SK-N-SH treated with all-trans-retinoic acid at 6 μM for 48 hours (cell line): ENCODE results near the gene PLCE1.

Experiments
- ATAC-seq: fragments of 200-7000 bp; cut with Tn5 transposase; 3 replicates; pipeline ENCODE4 v1.9.1; 2020; ENCODE audit warnings: mild to moderate bottlenecking, moderate library complexity
- ARNTL ChIP-seq: fragments of 450-650 bp; formaldehyde crosslinking; IDR thresholded peaks from 2 replicates; pipeline ENCODE4 v1.5.0; 2020; ENCODE audit warnings: low read depth, mild to moderate bottlenecking, moderate library complexity, borderline replicate concordance
- BACH2 ChIP-seq: fragments of 250-450 bp; sonication (Bioruptor Pico); IDR thresholded peaks from 2 replicates; pipeline ENCODE4 v1.9.0; 2021; ENCODE audit warnings: mild to moderate bottlenecking, borderline replicate concordance
- CREB5 ChIP-seq: fragments of 250-450 bp; sonication (Bioruptor Pico); IDR thresholded peaks from 2 replicates; pipeline ENCODE4 v1.5.1; 2020; ENCODE audit warnings: low read depth, mild to moderate bottlenecking, moderate library complexity
- CSDC2 ChIP-seq: fragments of 250-450 bp; sonication (Bioruptor Pico); IDR thresholded peaks from 2 replicates; pipeline ENCODE4 v1.5.0; 2020; ENCODE audit warnings: mild to moderate bottlenecking, moderate library complexity
- ESRRG ChIP-seq: fragments of 250-450 bp; sonication (Bioruptor Pico); IDR thresholded peaks from 2 replicates; pipeline ENCODE4 v1.6.1; 2021; ENCODE audit warnings: mild to moderate bottlenecking
- GLIS3 ChIP-seq: fragments of 250-450 bp; sonication (Bioruptor Pico); IDR thresholded peaks from 2 replicates; pipeline ENCODE4 v1.5.0; 2020; ENCODE audit warnings: mild to moderate bottlenecking, moderate library complexity
- ISL1 ChIP-seq: fragments of 250-450 bp; sonication (Bioruptor Pico); IDR thresholded peaks from 2 replicates; pipeline ENCODE4 v2.1.2; 2022; ENCODE audit warnings: mild to moderate bottlenecking, moderate library complexity
- OSR1 ChIP-seq: fragments of 250-450 bp; sonication (Bioruptor Pico); IDR thresholded peaks from 2 replicates; pipeline ENCODE4 v1.8.0; 2022; ENCODE audit warnings: moderate library complexity, mild to moderate bottlenecking, inconsistent platforms
- PATZ1 ChIP-seq: fragments of 250-450 bp; sonication (Bioruptor Pico); IDR thresholded peaks from 2 replicates; pipeline ENCODE4 v1.8.0; 2020; ENCODE audit warnings: mild to moderate bottlenecking, moderate library complexity, borderline replicate concordance
- POU6F1 ChIP-seq: fragments of 250-450 bp; sonication (Bioruptor Pico); IDR thresholded peaks from 2 replicates; pipeline ENCODE4 v1.8.0; 2021; ENCODE audit warnings: low read depth, mild to moderate bottlenecking, moderate library complexity, borderline replicate concordance
- PPARA ChIP-seq: fragments of 250-450 bp; sonication (Bioruptor Pico); IDR thresholded peaks from 2 replicates; pipeline ENCODE4 v1.5.0; 2020; ENCODE audit warnings: mild to moderate bottlenecking, borderline replicate concordance
- TCF4 ChIP-seq: fragments of 250-450 bp; sonication (Bioruptor Pico); IDR thresholded peaks from 2 replicates; pipeline ENCODE4 v1.8.0; 2021; ENCODE audit warnings: mild to moderate bottlenecking, moderate library complexity, borderline replicate concordance
- TOX ChIP-seq: fragments of 250-450 bp; sonication (Bioruptor Pico); IDR thresholded peaks from 2 replicates; pipeline ENCODE4 v1.8.0; 2021; ENCODE audit warnings: mild to moderate bottlenecking, moderate library complexity, borderline replicate concordance
- ZC3H10 ChIP-seq: fragments of 250-450 bp; sonication (Bioruptor Pico); IDR thresholded peaks from 2 replicates; pipeline ENCODE4 v1.5.1; 2021; ENCODE audit warnings: mild to moderate bottlenecking, moderate library complexity
- ZFP3 ChIP-seq: fragments of 250-450 bp; sonication (Bioruptor Pico); IDR thresholded peaks from 2 replicates; pipeline ENCODE4 v1.5.0; 2020; ENCODE audit warnings: mild to moderate bottlenecking, moderate library complexity
- ZFP30 ChIP-seq: fragments of 450-650 bp; formaldehyde crosslinking; IDR thresholded peaks from 2 replicates; pipeline ENCODE4 v1.5.0; 2022; ENCODE audit warnings: mild to moderate bottlenecking, moderate library complexity
- ZNF565 ChIP-seq: fragments of 450-650 bp; formaldehyde crosslinking; conservative IDR thresholded peaks from 2 replicates; pipeline ENCODE4 v1.5.0; 2020; ENCODE audit warnings: low read depth, mild to moderate bottlenecking, moderate library complexity
- ZNF70 ChIP-seq: fragments of 450-650 bp; formaldehyde crosslinking; IDR thresholded peaks from 2 replicates; pipeline ENCODE4 v1.5.0; 2020; ENCODE audit warnings: mild to moderate bottlenecking, moderate library complexity
- ZNF8 ChIP-seq: fragments of 450-650 bp; formaldehyde crosslinking; IDR thresholded peaks from 2 replicates; pipeline ENCODE4 v1.5.0; 2020; ENCODE audit warnings: mild to moderate bottlenecking, moderate library complexity
- TF ChIP-seq, protein P1 (sequence below): fragments of 250-450 bp; sonication (Bioruptor Pico); IDR thresholded peaks from 2 replicates; pipeline ENCODE4 v1.5.1; 2021; ENCODE audit warnings: mild to moderate bottlenecking, moderate library complexity
- TF ChIP-seq, protein P2 (sequence below): fragments of 250-450 bp; sonication (Bioruptor Pico); IDR thresholded peaks from 2 replicates; pipeline ENCODE4 v1.5.0; 2020; ENCODE audit warnings: mild to moderate bottlenecking, moderate library complexity

The PLCE1 gene

DNA sequence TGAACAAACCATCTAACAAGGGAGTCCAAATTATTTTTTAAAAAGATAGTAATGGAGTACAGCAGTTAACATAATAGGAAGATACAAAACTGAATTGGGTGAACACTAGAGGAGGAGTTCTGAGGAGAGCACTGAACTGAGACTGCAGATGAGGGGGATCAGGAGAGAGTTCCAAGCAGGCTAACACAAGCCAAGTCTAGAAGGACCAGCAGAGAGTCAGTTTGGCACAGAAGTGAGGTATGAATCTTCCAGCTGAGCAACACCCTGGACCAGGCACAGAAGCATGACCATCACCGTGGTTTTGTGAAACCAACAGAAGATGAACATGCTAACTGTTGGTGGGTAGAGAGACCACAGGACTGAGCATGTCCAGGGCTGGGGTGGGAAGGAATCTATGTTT is 30.8 kb upstream of the PLCE1 start:
- TF ChIP-seq ZNF565 (CRISPR knock-in tag): no peak
- TF ChIP-seq, protein P1, sequence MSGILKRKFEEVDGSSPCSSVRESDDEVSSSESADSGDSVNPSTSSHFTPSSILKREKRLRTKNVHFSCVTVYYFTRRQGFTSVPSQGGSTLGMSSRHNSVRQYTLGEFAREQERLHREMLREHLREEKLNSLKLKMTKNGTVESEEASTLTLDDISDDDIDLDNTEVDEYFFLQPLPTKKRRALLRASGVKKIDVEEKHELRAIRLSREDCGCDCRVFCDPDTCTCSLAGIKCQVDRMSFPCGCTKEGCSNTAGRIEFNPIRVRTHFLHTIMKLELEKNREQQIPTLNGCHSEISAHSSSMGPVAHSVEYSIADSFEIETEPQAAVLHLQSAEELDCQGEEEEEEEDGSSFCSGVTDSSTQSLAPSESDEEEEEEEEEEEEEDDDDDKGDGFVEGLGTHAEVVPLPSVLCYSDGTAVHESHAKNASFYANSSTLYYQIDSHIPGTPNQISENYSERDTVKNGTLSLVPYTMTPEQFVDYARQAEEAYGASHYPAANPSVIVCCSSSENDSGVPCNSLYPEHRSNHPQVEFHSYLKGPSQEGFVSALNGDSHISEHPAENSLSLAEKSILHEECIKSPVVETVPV (CRISPR knock-in tag): no peak
- no peak for TF ChIP-seq GLIS3 (CRISPR knock-in tag)
- TF ChIP-seq TCF4: no peak
- no peak for TF ChIP-seq ZFP30 (CRISPR knock-in tag)
- TF ChIP-seq PATZ1: no peak
- TF ChIP-seq TOX (CRISPR knock-in tag): no peak
- no peak for TF ChIP-seq ZC3H10
- TF ChIP-seq ZNF70 (CRISPR knock-in tag): no peak
- TF ChIP-seq PPARA: no peak
- TF ChIP-seq, protein P2, sequence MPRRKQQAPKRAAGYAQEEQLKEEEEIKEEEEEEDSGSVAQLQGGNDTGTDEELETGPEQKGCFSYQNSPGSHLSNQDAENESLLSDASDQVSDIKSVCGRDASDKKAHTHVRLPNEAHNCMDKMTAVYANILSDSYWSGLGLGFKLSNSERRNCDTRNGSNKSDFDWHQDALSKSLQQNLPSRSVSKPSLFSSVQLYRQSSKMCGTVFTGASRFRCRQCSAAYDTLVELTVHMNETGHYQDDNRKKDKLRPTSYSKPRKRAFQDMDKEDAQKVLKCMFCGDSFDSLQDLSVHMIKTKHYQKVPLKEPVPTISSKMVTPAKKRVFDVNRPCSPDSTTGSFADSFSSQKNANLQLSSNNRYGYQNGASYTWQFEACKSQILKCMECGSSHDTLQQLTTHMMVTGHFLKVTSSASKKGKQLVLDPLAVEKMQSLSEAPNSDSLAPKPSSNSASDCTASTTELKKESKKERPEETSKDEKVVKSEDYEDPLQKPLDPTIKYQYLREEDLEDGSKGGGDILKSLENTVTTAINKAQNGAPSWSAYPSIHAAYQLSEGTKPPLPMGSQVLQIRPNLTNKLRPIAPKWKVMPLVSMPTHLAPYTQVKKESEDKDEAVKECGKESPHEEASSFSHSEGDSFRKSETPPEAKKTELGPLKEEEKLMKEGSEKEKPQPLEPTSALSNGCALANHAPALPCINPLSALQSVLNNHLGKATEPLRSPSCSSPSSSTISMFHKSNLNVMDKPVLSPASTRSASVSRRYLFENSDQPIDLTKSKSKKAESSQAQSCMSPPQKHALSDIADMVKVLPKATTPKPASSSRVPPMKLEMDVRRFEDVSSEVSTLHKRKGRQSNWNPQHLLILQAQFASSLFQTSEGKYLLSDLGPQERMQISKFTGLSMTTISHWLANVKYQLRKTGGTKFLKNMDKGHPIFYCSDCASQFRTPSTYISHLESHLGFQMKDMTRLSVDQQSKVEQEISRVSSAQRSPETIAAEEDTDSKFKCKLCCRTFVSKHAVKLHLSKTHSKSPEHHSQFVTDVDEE (CRISPR knock-in tag): no peak
- TF ChIP-seq CSDC2: no peak
- no peak for ATAC-seq

- ATAC-seq: no peak
- TF ChIP-seq TOX (CRISPR knock-in tag): no peak
- TF ChIP-seq TCF4: no peak
- no peak for TF ChIP-seq OSR1 (CRISPR knock-in tag)
- TF ChIP-seq ZNF70 (CRISPR knock-in tag): no peak
- TF ChIP-seq ZC3H10: no peak
- no peak for TF ChIP-seq CREB5 (CRISPR knock-in tag)
- TF ChIP-seq ZNF8 (CRISPR knock-in tag): no peak
- TF ChIP-seq PPARA: no peak
- no peak for TF ChIP-seq CSDC2
These were observed 30.3 kb upstream of the PLCE1 start for GRCh38 chr10:93963434-93963833.

GRCh38 chr10:93965911-93966310 is 27.8 kb upstream of the PLCE1 start:
- TF ChIP-seq TCF4: no peak
- TF ChIP-seq GLIS3 (CRISPR knock-in tag): no peak
- TF ChIP-seq ESRRG: no peak
- no peak for TF ChIP-seq ISL1
- TF ChIP-seq TOX (CRISPR knock-in tag): no peak
- TF ChIP-seq CREB5 (CRISPR knock-in tag): no peak
- TF ChIP-seq, all 23 proteins: peak for 0
- no peak for ATAC-seq

DNA sequence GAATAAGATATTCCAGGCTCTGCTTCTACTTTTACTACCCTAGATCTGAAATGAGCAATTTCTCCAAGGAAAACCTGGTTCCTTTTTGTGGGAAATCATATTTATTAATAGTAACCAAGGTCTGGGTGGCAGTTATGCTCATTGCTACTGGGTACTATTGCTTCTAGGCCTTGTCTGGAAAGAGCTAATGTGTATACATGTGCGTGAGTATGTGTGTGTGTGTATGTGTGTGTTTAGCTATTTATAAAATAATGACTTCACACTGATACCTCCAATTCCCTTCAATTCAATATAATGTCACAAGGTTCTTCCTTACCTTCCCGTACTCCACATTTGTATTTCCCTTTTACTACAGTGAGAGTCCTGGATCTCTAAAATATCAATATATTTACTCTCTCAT is 26.0 kb upstream of the PLCE1 start:
- ATAC-seq: no peak
- TF ChIP-seq ZFP3 (no peak), ZNF70 (CRISPR knock-in tag) (no peak), CREB5 (CRISPR knock-in tag) (no peak), TOX (CRISPR knock-in tag) (no peak), PPARA (no peak), TCF4 (no peak), ARNTL (CRISPR knock-in tag) (no peak), POU6F1 (CRISPR knock-in tag) (no peak), ZNF565 (CRISPR knock-in tag) (no peak), PATZ1 (no peak), ISL1 (no peak), OSR1 (CRISPR knock-in tag) (no peak), BACH2 (CRISPR knock-in tag) (no peak)
